HepG2 (cell line): ENCODE results near the gene GATB.

Experiments
- ATF3 ChIP-seq: sonication (generic); formaldehyde crosslinking; IDR thresholded peaks from 2 replicates; pipeline ENCODE4 v1.4.0; 2020; ENCODE audit warnings: missing genetic modification reagents
- POLR2A ChIP-seq, 2 experiments: IDR thresholded peaks; 2 replicates each; pipeline ENCODE4 v1.6.1; 2011; ENCODE audit warnings: low read depth in 2 of 2, low read length in 2 of 2, mild to moderate bottlenecking in 1 of 2, moderate library complexity in 1 of 2; ENCODE audit not compliant: insufficient read depth in 1 of 2
- POLR2AphosphoS5 ChIP-seq: IDR thresholded peaks from 2 replicates; pipeline ENCODE4 v1.6.1; 2012; ENCODE audit warnings: low read depth, low read length
- REPIN1 ChIP-seq: sonication (generic); formaldehyde crosslinking; IDR thresholded peaks from 2 replicates; pipeline ENCODE4 v1.8.0; 2022; ENCODE audit warnings: missing genetic modification reagents, low read depth, mild to moderate bottlenecking, borderline replicate concordance
- SRF ChIP-seq: IDR thresholded peaks from 2 replicates; pipeline ENCODE4 v1.6.1; 2011; ENCODE audit warnings: mild to moderate bottlenecking, low read depth, low read length, moderate library complexity
- TP53 ChIP-seq: sonication (generic); formaldehyde crosslinking; conservative IDR thresholded peaks from 2 replicates; pipeline ENCODE4 v1.4.0; 2020; ENCODE audit warnings: missing genetic modification reagents
- ZFY ChIP-seq: sonication (generic); formaldehyde crosslinking; IDR thresholded peaks from 2 replicates; pipeline ENCODE4 v1.4.0; 2020; ENCODE audit warnings: missing genetic modification reagents

- TF ChIP-seq POLR2AphosphoS5 (no peak), REPIN1 (CRISPR knock-in tag) (no peak), POLR2A (IDR thresholded peaks at IDR 0.05; ENCODE audit: insufficient read depth in 1 of 2, low read depth in 2 of 2, low read length in 2 of 2) (no peak), ATF3 (CRISPR knock-in tag) (no peak), SRF (no peak), ZFY (CRISPR knock-in tag) (no peak), TP53 (CRISPR knock-in tag) (no peak)
These were observed 21.9 kb downstream of the GATB start for GRCh38 chr4:151738720-151739517.
